Mammary epithelial cell (primary cell): ENCODE measurements around the gene STAT3.

ENCODE experiments used
- EZH2 ChIP-seq: IDR thresholded peaks from 2 replicates; pipeline ENCODE4 v1.6.1; 2012; ENCODE audit warnings: low read length, inconsistent platforms, borderline replicate concordance
- TF ChIP-seq, protein P1 (sequence below), 2 donors: IDR thresholded peaks in 1 of 2; conservative IDR thresholded peaks in 1 of 2; 2 replicates each; pipeline ENCODE4 v1.5.1; 2011 to 2012; ENCODE audit warnings: inconsistent platforms in 2 of 2, low read length in 2 of 2, mild to moderate bottlenecking in 2 of 2, control low read depth in 1 of 2, low read depth in 1 of 2; ENCODE audit not compliant: insufficient read depth in 1 of 2; ENCODE audit errors: extremely low read depth in 1 of 2

DNA sequence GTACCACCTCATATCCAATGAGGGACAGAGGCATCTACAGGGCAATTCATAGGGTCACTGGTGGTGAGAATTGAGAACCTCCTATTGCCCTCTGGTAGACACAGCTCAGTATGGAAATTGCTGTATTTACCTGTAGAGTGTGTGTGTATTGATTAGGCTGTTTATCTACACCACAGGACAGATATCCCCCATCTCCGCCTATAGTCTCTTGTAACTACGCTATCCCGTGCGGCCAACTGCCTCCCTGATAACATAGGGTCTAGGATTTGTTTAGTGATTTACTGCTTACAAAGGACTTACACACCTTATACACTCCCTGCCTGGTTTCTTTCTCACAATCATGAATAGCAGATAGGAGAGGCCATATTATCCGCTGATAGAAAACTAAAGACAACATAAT lies 1.7 kb upstream of the STAT3 start:
- TF ChIP-seq, protein P1, sequence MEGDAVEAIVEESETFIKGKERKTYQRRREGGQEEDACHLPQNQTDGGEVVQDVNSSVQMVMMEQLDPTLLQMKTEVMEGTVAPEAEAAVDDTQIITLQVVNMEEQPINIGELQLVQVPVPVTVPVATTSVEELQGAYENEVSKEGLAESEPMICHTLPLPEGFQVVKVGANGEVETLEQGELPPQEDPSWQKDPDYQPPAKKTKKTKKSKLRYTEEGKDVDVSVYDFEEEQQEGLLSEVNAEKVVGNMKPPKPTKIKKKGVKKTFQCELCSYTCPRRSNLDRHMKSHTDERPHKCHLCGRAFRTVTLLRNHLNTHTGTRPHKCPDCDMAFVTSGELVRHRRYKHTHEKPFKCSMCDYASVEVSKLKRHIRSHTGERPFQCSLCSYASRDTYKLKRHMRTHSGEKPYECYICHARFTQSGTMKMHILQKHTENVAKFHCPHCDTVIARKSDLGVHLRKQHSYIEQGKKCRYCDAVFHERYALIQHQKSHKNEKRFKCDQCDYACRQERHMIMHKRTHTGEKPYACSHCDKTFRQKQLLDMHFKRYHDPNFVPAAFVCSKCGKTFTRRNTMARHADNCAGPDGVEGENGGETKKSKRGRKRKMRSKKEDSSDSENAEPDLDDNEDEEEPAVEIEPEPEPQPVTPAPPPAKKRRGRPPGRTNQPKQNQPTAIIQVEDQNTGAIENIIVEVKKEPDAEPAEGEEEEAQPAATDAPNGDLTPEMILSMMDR (conservative IDR thresholded peaks at IDR 0.05 in 1 of 2, IDR thresholded peaks at IDR 0.05 in 1 of 2; ENCODE audit: extremely low read depth in 1 of 2, insufficient read depth in 1 of 2, low read depth in 1 of 2, low read length in 2 of 2) = no peak
- TF ChIP-seq EZH2 = no peak
